Gastrocnemius medialis (tissue), 4 donors: ENCODE results near the gene PEAK1.

Experiments
- CTCF ChIP-seq, 5 experiments: fragments of 450-650 bp in 3 of 5; fragments of 200-600 bp in 2 of 5; sonication (generic) in 2 of 5; IDR thresholded peaks in 4 of 5; conservative IDR thresholded peaks in 1 of 5; 1 replicate in 4 of 5; 2 replicates in 1 of 5; pipeline ENCODE4 v1.5.1; 2016 to 2019; ENCODE audit warnings: antibody characterized with exemption in 5 of 5, mild to moderate bottlenecking in 3 of 5, moderate library complexity in 3 of 5
- POLR2A ChIP-seq, 2 donors: fragments of 450-650 bp; IDR thresholded peaks; one replicate each; pipeline ENCODE4 v1.6.1; 2017; ENCODE audit warnings: antibody characterized with exemption in 2 of 2, mild to moderate bottlenecking in 2 of 2, moderate library complexity in 2 of 2

- TF ChIP-seq POLR2A (IDR thresholded peaks at IDR 0.05) (no peak), CTCF (IDR thresholded peaks at IDR 0.05 in 4 of 5, conservative IDR thresholded peaks at IDR 0.05 in 1 of 5) (no peak)
These were observed 210.7 kb downstream of the PEAK1 start for GRCh38 chr15:77209221-77209620.
